ENCODE data around the gene SMC6.

SMC6 gene

GRCh38 chr2:17706845-17707244 is 46.8 kb downstream of the SMC6 start:
- Histone ChIP-seq H3K36me3 (replicated peaks) (peaks cover 36% of the 10 kb centered on the region), H3K4me3 (ENCODE audit: low read depth, low read length) (no peak overlapping the region), H3K27ac (no peak overlapping the region), H3K27me3 (replicated peaks) (no peaks in the 10 kb centered on the region)
- DNase-seq = no peak
- in situ Hi-C loops (cut with HindIII; ENCODE audit: low pct_ligation_motif_present, low sequenced_read_pairs) = no loop called here
- no peak for TF ChIP-seq CTCF (IDR thresholded peaks at IDR 0.05; ENCODE audit: low read depth, low read length, missing control alignments)

DNA sequence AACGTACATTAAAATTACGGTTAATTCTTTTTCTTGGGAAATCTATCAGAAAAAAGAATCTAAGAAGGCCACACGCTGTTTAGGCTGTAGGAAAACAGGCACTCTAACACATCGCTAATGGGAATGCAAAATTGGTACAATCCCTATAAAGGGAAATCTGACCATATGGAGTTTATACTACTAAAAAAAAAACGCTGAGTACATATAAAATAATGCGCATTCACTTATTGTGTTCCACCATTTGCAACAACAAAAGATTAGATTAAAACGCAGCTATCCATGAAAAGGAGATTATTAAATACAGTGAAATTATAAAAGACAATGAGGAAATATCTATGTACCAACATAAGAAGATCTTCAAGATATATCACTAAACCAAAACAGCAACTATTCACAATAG is 62.8 kb downstream of the SMC6 start:
- in situ Hi-C loops (cut with HindIII; ENCODE audit: low pct_ligation_motif_present, low sequenced_read_pairs) = no loop called here

DNA sequence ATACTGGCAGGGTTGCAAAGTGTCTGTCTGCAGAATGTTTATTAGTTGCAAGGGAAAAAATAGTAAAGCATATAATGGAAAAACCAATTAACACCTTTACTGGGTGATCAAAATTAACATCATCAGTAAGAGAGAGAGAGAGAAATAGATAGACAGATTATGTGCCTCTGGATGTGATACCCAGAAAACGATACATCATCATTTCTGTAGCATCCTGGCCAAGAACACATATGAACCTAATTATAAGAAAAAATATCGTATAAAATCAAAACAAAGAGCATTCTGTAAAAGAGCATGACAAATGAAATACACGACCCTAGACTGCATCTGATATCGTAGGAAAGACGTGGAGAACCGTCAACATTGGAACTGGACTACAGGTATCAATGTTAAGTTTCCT is 64.6 kb downstream of the SMC6 start:
- H3K36me3 ChIP-seq (replicated peaks) = peaks cover 5% of the 10 kb centered on the region
- in situ Hi-C loops (cut with HindIII; ENCODE audit: low pct_ligation_motif_present, low sequenced_read_pairs) = no loop called here
- no peak for DNase-seq

More for the DNA sequence above, 62.8 kb downstream of the SMC6 start:
- no peak overlapping the region for H3K4me3 ChIP-seq (ENCODE audit: low read depth, low read length)
- no peak for DNase-seq
- TF ChIP-seq CTCF (IDR thresholded peaks at IDR 0.05; ENCODE audit: low read depth, low read length, missing control alignments) = no peak
- H3K27me3 ChIP-seq (replicated peaks) = no peaks in the 10 kb centered on the region
- H3K27ac ChIP-seq = no peak overlapping the region
- H3K36me3 ChIP-seq (replicated peaks) = peaks cover 10% of the 10 kb centered on the region

GRCh38 chr2:17688600-17688999 is 65.0 kb downstream of the SMC6 start:
- no peak for DNase-seq
- H3K27ac ChIP-seq = no peak overlapping the region
- H3K27me3 ChIP-seq (replicated peaks) = no peaks in the 10 kb centered on the region
- in situ Hi-C loops (cut with HindIII; ENCODE audit: low pct_ligation_motif_present, low sequenced_read_pairs) = no loop called here
- TF ChIP-seq CTCF (IDR thresholded peaks at IDR 0.05; ENCODE audit: low read depth, low read length, missing control alignments) = no peak
- H3K4me3 ChIP-seq (ENCODE audit: low read depth, low read length) = no peak overlapping the region
- peaks cover 5% of the 10 kb centered on the region for H3K36me3 ChIP-seq (replicated peaks)

More for the DNA sequence above, 64.6 kb downstream of the SMC6 start:
- Histone ChIP-seq H3K27me3 (replicated peaks) (no peaks in the 10 kb centered on the region), H3K4me3 (ENCODE audit: low read depth, low read length) (no peak overlapping the region), H3K27ac (no peak overlapping the region)
- TF ChIP-seq CTCF (IDR thresholded peaks at IDR 0.05; ENCODE audit: low read depth, low read length, missing control alignments) = no peak

- Histone ChIP-seq H3K4me3 (ENCODE audit: low read depth, low read length) (no peak overlapping the region), H3K36me3 (replicated peaks) (peaks cover 7% of the 10 kb centered on the region), H3K27me3 (replicated peaks) (no peaks in the 10 kb centered on the region), H3K27ac (no peak overlapping the region)
- in situ Hi-C loops (cut with HindIII; ENCODE audit: low pct_ligation_motif_present, low sequenced_read_pairs) = no loop called here
- no peak for DNase-seq
- TF ChIP-seq CTCF (IDR thresholded peaks at IDR 0.05; ENCODE audit: low read depth, low read length, missing control alignments) = no peak
Observed at GRCh38 chr2:17683981-17684380, 69.6 kb downstream of the SMC6 start.

GRCh38 chr2:17682098-17682857 is 71.3 kb downstream of the SMC6 start:
- H3K27ac ChIP-seq = no peak overlapping the region
- H3K36me3 ChIP-seq (replicated peaks) = peaks cover 5% of the 10 kb centered on the region
- no peak for DNase-seq
- no peak overlapping the region for H3K4me3 ChIP-seq (ENCODE audit: low read depth, low read length)
- no peak for TF ChIP-seq CTCF (IDR thresholded peaks at IDR 0.05; ENCODE audit: low read depth, low read length, missing control alignments)
- in situ Hi-C loops (cut with HindIII; ENCODE audit: low pct_ligation_motif_present, low sequenced_read_pairs) = no loop called here
- H3K27me3 ChIP-seq (replicated peaks) = no peaks in the 10 kb centered on the region

Measured in brain microvascular endothelial cell (primary cell).